HG03571 (cell line): Measurements from ENCODE around the gene PLEKHM2.

Experiments used
- ATAC-seq: cut with Tn5 transposase; IDR thresholded peaks from one replicate; pipeline ENCODE4 v1.9.1; 2021; ENCODE audit not compliant: unreplicated experiment

Gene PLEKHM2

GRCh38 chr1:15724949-15725880 is 41.1 kb downstream of the PLEKHM2 start:
- no peak for ATAC-seq

- no peak for ATAC-seq
These were observed 42.4 kb downstream of the PLEKHM2 start for GRCh38 chr1:15726508-15726907.

- no peak for ATAC-seq
These were observed 42.9 kb downstream of the PLEKHM2 start for GRCh38 chr1:15727021-15727420.

DNA sequence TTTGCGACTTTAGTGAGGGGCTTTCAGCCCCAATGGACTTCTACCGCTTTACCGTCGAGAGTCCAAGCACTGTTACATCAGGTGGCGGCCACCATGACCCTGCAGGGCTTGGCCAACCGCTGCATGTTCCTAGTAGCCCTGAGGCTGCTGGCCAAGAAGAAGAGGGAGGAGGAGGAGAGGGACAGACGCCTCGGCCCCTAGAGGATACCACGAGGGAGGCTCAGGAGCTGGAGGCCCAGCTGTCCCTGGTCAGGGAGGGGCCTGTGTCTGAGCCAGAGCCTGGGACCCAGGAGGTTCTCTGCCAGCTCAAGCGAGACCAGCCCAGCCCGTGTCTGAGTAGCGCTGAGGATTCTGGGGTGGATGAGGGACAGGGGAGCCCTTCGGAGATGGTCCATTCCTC is 43.3 kb downstream of the PLEKHM2 start:
- ATAC-seq = no peak

GRCh38 chr1:15727866-15728534 is 43.9 kb downstream of the PLEKHM2 start:
- ATAC-seq = no peak

- no peak for ATAC-seq
These were observed 45.0 kb downstream of the PLEKHM2 start for GRCh38 chr1:15728937-15729657.

DNA sequence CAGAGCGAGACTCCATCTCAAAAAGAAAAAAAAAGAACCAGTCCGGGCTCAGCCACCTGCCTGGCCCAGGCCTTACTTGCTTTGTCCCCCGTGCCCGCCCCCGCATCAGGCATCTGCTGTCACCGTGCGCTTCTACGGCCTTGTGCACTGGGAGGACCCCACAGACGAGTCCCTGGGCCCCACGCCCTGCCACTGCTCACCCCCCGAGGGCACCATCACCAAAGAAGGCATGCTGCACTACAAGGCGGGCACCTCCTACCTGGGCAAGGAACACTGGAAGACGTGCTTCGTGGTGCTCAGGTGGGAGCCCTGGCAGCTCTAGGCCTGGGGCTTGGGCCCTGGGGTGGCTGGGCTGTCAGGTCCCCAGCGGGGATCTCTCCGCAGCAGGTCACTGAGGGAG is 46.3 kb downstream of the PLEKHM2 start:
- no peak for ATAC-seq

DNA sequence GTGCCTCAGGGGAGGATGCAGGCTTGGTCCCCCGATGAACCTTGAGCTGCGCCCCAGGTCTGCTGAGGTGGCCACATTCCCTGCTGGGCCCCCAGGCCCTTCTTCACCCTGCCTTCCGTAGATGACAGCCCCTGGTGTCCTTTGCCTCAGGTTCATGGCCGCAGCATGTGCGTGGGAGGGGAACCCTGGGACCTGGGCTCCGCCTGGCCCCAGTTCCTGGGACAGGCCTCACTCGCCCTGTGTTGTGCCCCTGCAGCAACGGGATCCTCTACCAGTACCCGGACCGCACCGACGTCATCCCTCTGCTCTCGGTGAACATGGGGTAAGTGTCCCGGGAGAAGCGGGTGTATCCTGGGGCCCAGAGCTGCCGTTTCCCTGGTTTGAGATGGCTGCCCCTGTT is 46.8 kb downstream of the PLEKHM2 start:
- no peak for ATAC-seq

- ATAC-seq = no peak
These were observed 47.9 kb downstream of the PLEKHM2 start for GRCh38 chr1:15731735-15732685.

- no peak for ATAC-seq
These were observed 48.6 kb downstream of the PLEKHM2 start for GRCh38 chr1:15732686-15733081.

GRCh38 chr1:15733218-15733725 is 49.2 kb downstream of the PLEKHM2 start:
- no peak for ATAC-seq

GRCh38 chr1:15733726-15734226 is 49.7 kb downstream of the PLEKHM2 start:
- ATAC-seq = no peak

GRCh38 chr1:15734296-15734695 is 50.2 kb downstream of the PLEKHM2 start:
- ATAC-seq = no peak

- no peak for ATAC-seq
These were observed 50.8 kb downstream of the PLEKHM2 start for GRCh38 chr1:15734901-15735300.

- ATAC-seq = no peak
These were observed 51.4 kb downstream of the PLEKHM2 start for GRCh38 chr1:15735304-15736037.

DNA sequence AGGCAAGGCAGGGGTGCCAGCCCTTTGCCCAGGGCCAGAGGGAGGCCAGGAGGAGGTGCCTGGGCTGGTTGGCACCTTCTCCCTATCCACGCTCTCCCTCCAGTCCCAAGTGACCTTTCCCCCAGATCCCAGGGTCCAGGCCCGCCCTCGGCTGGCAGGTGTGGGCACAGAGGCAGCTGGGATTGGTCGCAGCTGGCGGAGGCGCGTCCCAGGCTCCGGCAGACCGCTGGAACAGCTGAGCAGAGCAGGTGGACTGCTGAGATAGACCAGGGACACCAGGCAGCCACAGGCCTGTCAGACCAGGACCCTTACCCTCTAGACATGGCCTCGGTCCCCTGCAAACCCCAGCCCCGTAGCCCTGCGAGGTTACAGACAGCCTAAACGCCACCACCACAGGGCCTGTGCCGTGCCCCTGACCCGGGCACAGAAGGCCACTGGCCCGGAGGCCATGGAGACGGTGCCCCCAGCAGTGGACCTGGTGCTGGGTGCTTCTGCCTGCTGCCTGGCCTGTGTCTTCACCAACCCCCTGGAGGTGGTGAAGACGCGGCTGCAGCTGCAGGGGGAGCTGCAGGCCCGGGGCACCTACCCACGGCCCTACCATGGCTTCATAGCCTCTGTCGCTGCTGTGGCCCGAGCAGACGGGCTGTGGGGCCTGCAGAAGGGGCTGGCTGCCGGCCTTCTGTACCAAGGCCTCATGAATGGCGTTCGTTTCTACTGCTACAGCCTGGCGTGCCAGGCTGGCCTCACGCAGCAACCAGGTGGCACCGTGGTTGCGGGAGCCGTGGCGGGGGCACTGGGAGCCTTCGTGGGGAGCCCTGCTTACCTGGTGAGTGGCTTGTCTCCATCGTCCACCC is 52.1 kb downstream of the PLEKHM2 start, which contains the start of gene SLC25A34:
SLC25A34 (plus strand) TSS at position 221 of the 854 bp plus-strand sequence; CDS start at position 449, 228 bp downstream.
- ATAC-seq = no peak

- ATAC-seq = no peak
These were observed 52.8 kb downstream of the PLEKHM2 start for GRCh38 chr1:15736892-15737261.
